ENCODE measurements around the gene RMDN3. TPM values are rescaled to one million over a fixed set of nuclear protein-coding genes. Genes with fewer than 3 reads are reported as not detected.

Gene RMDN3
- total and polyA plus RNA-seq, 9 of the 15 experiments (the other 6 are each of a cell fraction or from before 2014, with no cell fraction given), result 8.1 to 38.2 (median 25.9) TPM

- TF ChIP-seq CHD2 (IDR thresholded peaks at IDR 0.05; ENCODE audit: low read depth, low read length) (peak; percentile 42; the same call in 1 of the 2 replicates), NCOA2 (IDR thresholded peaks at IDR 0.05; ENCODE audit: partially characterized antibody in 2 of 2) (no peak), MAZ (CRISPR knock-in tag; conservative IDR thresholded peaks at IDR 0.05 in 1 of 2, IDR thresholded peaks at IDR 0.05 in 1 of 2) (peak; percentile 43 to 74; a peak in 1 of 4 replicates), ATF3 (IDR thresholded peaks at IDR 0.05) (no peak), ATF3 (CRISPR knock-in tag; conservative IDR thresholded peaks at IDR 0.05) (no peak), SNAPC5 (CRISPR knock-in tag; IDR thresholded peaks at IDR 0.05) (no peak), GMEB1 (CRISPR knock-in tag; IDR thresholded peaks at IDR 0.05) (0 out of 2 replicates have a peak, but pooled peaks have one; percentile 20), NR2C2 (CRISPR knock-in tag; IDR thresholded peaks at IDR 0.05) (no peak), NR2C2 (tag; IDR thresholded peaks at IDR 0.05) (peak; percentile 68), MEIS2 (IDR thresholded peaks at IDR 0.05; ENCODE audit: partially characterized antibody) (peak; percentile 47), POLR2A (conservative IDR thresholded peaks at IDR 0.05) (peak; percentile 68), ZBTB26 (CRISPR knock-in tag; IDR thresholded peaks at IDR 0.05) (no peak), ZBTB34 (CRISPR knock-in tag; IDR thresholded peaks at IDR 0.05) (no peak), CBX1 (IDR thresholded peaks at IDR 0.05; ENCODE audit: low read depth) (no peak), NR1H2 (CRISPR knock-in tag; IDR thresholded peaks at IDR 0.05) (no peak)
Measured at GRCh38 chr15:40763801-40764628, 9.0 kb upstream of the RMDN3 start, which contains the start of gene GCHFR (continued).

All from K562 (cell line).